ENCODE results near the gene MYO5B. TPM values are rescaled to one million over a fixed set of nuclear protein-coding genes. Genes with fewer than 3 reads are reported as not detected.

The MYO5B gene
- total and polyA plus RNA-seq, 9 of the 15 experiments (the other 6 are each of a cell fraction or from before 2014, with no cell fraction given) = 0.07 to 0.42 (median 0.28) TPM

GRCh38 chr18:50135903-50136302 lies 59.0 kb downstream of the MYO5B start:
- Histone ChIP-seq H3K27ac (ENCODE audit: extremely low read depth, low read depth, low read length) (no peak overlapping the region), H3K27me3 (ENCODE audit: control insufficient read depth in 2 of 2, insufficient read depth in 2 of 2, low read length in 2 of 2) (no peaks in the 10 kb centered on the region), H3K36me3 (ENCODE audit: control insufficient read depth, insufficient read depth, low read length) (no peaks in the 10 kb centered on the region), H3K4me3 (no peak overlapping the region), H3K9me1 (ENCODE audit: control insufficient read depth, insufficient read depth, low read length) (no peaks in the 10 kb centered on the region), H3K79me2 (ENCODE audit: control insufficient read depth, insufficient read depth, low read length) (no peaks in the 10 kb centered on the region), H2AFZ (ENCODE audit: low read depth, low read length) (no peak overlapping the region), H3K4me1 (replicated peaks in 1 of 2; ENCODE audit: control insufficient read depth in 2 of 2, insufficient read depth in 2 of 2, low read length in 2 of 2) (no peaks in the 10 kb centered on the region), H3K9ac (ENCODE audit: insufficient read depth in 1 of 2, low read depth in 2 of 2, low read length in 2 of 2) (no peak overlapping the region), H3K9me3 (replicated peaks; ENCODE audit: control insufficient read depth, insufficient read depth, low read depth, low read length) (no peaks in the 10 kb centered on the region), H4K20me1 (replicated peaks; ENCODE audit: control insufficient read depth, insufficient read depth, low read length) (no peaks in the 10 kb centered on the region), H3K4me2 (ENCODE audit: insufficient read depth, low read length) (no peak overlapping the region)
- ChIA-PET POLR2A (no interaction called here), CTCF (ENCODE audit: low intra/inter-chr PET ratio) (no interaction called here)
- WGBS (ENCODE audit: insufficient coverage, low coverage, missing lambda C conversion rate) = 3% methylated on average over 6 of the region's 9 CpGs
- DNase-seq (ENCODE audit: extremely low read depth in 1 of 4, low spot score in 3 of 4) (no peak), FAIRE-seq (no peak), ATAC-seq (no peak)
- in situ Hi-C loops (cut with MboI) (no loop called here), intact Hi-C loops (cut with micrococcal nuclease) (no loop called here)
- TF ChIP-seq BACH1 (tag; IDR thresholded peaks at IDR 0.05) = no peak
- TF ChIP-seq ZNF512 (tag; IDR thresholded peaks at IDR 0.05) = no peak
- TF ChIP-seq PPARD (CRISPR knock-in tag; IDR thresholded peaks at IDR 0.05) = no peak
- no peak for TF ChIP-seq POLR2H (tag; IDR thresholded peaks at IDR 0.05; ENCODE audit: low read depth)
- no peak for TF ChIP-seq XRCC5 (IDR thresholded peaks at IDR 0.05; ENCODE audit: low read depth, low read length)
- TF ChIP-seq JUN (IDR thresholded peaks at IDR 0.05; ENCODE audit: borderline replicate concordance, low read depth, low read length) = no peak
- TF ChIP-seq JUN (CRISPR knock-in tag; IDR thresholded peaks at IDR 0.05; ENCODE audit: borderline replicate concordance) = no peak
- TF ChIP-seq TBL1XR1 (IDR thresholded peaks at IDR 0.05; ENCODE audit: low read length in 2 of 2) = no peak
- no peak for TF ChIP-seq SRSF1 (IDR thresholded peaks at IDR 0.05; ENCODE audit: low read depth, low read length)
- no peak for TF ChIP-seq ATF6 (CRISPR knock-in tag; IDR thresholded peaks at IDR 0.05)
- TF ChIP-seq SNAPC5 (CRISPR knock-in tag; IDR thresholded peaks at IDR 0.05) = no peak
- TF ChIP-seq MEIS2 (IDR thresholded peaks at IDR 0.05; ENCODE audit: partially characterized antibody) = no peak
- no peak for TF ChIP-seq SRSF3 (IDR thresholded peaks at IDR 0.05; ENCODE audit: insufficient read depth, low read length)
- no peak for TF ChIP-seq HINFP (tag; conservative IDR thresholded peaks at IDR 0.05; ENCODE audit: low read depth)
- TF ChIP-seq YBX1 (IDR thresholded peaks at IDR 0.05) = no peak
- TF ChIP-seq BMI1 (IDR thresholded peaks at IDR 0.05; ENCODE audit: low read length) = no peak
- no peak for TF ChIP-seq ADNP (tag; IDR thresholded peaks at IDR 0.05)
- no peak for TF ChIP-seq POLR3G (IDR thresholded peaks at IDR 0.05; ENCODE audit: extremely low read depth, insufficient read length, insufficient replicate concordance)
- no TSS peak for BruUV-seq (replicated peaks)
